Body of pancreas (tissue), 4 donors: ENCODE results near the gene RPGRIP1L. TPM values are rescaled to one million over a fixed set of nuclear protein-coding genes. Genes with fewer than 3 reads are reported as not detected.

Source experiments
- ATAC-seq: fragments of 150-250 bp; one replicate; pipeline ENCODE4 v1.9.1; 2016
- DNase-seq, 4 donors: peaks; one replicate each; pipeline ENCODE4 v3.0.0-alpha.2; 2019
- H3K27ac ChIP-seq, 4 donors: fragments of 200-600 bp; sonication (generic); 1 replicate in 3 of 4; 2 replicates in 1 of 4; pipeline versions ENCODE4 v1.5.1 to v1.6.1; 2016 to 2019; ENCODE audit warnings: mild to moderate bottlenecking in 1 of 4, mixed read lengths in 1 of 4, moderate library complexity in 1 of 4
- H3K27me3 ChIP-seq, 2 donors: fragments of 200-600 bp; sonication (generic); one replicate each; pipeline ENCODE4 v1.6.0; 2016; ENCODE audit warnings: mild to moderate bottlenecking in 1 of 2
- H3K36me3 ChIP-seq, 2 donors: fragments of 200-600 bp; sonication (generic); replicated peaks in 1 of 2; 2 replicates each; pipeline ENCODE4 v1.5.1; 2016; ENCODE audit warnings: low read depth in 2 of 2; ENCODE audit not compliant: insufficient read depth in 1 of 2
- H3K4me1 ChIP-seq: fragments of 200-600 bp; sonication (generic); one replicate; pipeline ENCODE4 v1.6.0; 2016
- H3K4me3 ChIP-seq, 2 donors: fragments of 200-600 bp; sonication (generic); 1 replicate in 1 of 2; 2 replicates in 1 of 2; pipeline ENCODE4 v1.5.1; 2016 to 2019
- H3K9me3 ChIP-seq, 3 donors: fragments of 200-600 bp; sonication (generic); 1 replicate in 2 of 3; 2 replicates in 1 of 3; pipeline ENCODE4 v1.5.1; 2016
- POLR2A ChIP-seq, 3 donors: fragments of 450-650 bp; IDR thresholded peaks; one replicate each; pipeline ENCODE4 v1.6.1; 2016; ENCODE audit warnings: antibody characterized with exemption in 3 of 3, mild to moderate bottlenecking in 2 of 3
- WGBS, 2 donors: methylation state at CpG; one replicate each; pipeline ENCODE4 v1.1.5; 2017; 5-methylcytosine and 5-hydroxymethylcytosine counted together
- intact Hi-C: fragments of 100-400 bp; cut with DNase I; formaldehyde crosslinking; loops from one replicate; pipeline ENCODE4 v1.15.1; 2023
- total RNA-seq, 2 donors: library from RNA; depleted of rRNA; stranded (reverse); fragments of >200 nt; gene quantifications; one replicate each; pipeline ENCODE4 v1.1.0, GENCODE V29; 2016
- TF ChIP-seq, protein P1 (sequence below), 7 experiments: fragments of 450-650 bp in 4 of 7; fragments of 200-600 bp in 3 of 7; sonication (generic) in 3 of 7; IDR thresholded peaks; one replicate each; pipeline ENCODE4 v1.5.1; 2016 to 2019; ENCODE audit warnings: antibody characterized with exemption in 7 of 7

RPGRIP1L gene
- total RNA-seq, 2 donors from 2014 or later: 2.9 to 4.3 TPM

GRCh38 chr16:53654946-53655345 lies 48.7 kb downstream of the RPGRIP1L start:
- ATAC-seq: no peak
- intact Hi-C loops: no loop called here
- no peaks in the 10 kb centered on the region for H3K36me3 ChIP-seq
- 96 to 97% methylated on average over 2 of the region's 2 CpGs for WGBS, 2 donors
- no peak overlapping the region for H3K27ac ChIP-seq
- no peak for DNase-seq
- no peak overlapping the region for H3K4me3 ChIP-seq
- no peaks in the 10 kb centered on the region for H3K4me1 ChIP-seq
- no peaks in the 10 kb centered on the region for H3K27me3 ChIP-seq
- no peaks in the 10 kb centered on the region for H3K9me3 ChIP-seq
- no peak for TF ChIP-seq POLR2A (IDR thresholded peaks at IDR 0.05)
- TF ChIP-seq, protein P1, sequence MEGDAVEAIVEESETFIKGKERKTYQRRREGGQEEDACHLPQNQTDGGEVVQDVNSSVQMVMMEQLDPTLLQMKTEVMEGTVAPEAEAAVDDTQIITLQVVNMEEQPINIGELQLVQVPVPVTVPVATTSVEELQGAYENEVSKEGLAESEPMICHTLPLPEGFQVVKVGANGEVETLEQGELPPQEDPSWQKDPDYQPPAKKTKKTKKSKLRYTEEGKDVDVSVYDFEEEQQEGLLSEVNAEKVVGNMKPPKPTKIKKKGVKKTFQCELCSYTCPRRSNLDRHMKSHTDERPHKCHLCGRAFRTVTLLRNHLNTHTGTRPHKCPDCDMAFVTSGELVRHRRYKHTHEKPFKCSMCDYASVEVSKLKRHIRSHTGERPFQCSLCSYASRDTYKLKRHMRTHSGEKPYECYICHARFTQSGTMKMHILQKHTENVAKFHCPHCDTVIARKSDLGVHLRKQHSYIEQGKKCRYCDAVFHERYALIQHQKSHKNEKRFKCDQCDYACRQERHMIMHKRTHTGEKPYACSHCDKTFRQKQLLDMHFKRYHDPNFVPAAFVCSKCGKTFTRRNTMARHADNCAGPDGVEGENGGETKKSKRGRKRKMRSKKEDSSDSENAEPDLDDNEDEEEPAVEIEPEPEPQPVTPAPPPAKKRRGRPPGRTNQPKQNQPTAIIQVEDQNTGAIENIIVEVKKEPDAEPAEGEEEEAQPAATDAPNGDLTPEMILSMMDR (IDR thresholded peaks at IDR 0.05): no peak

DNA sequence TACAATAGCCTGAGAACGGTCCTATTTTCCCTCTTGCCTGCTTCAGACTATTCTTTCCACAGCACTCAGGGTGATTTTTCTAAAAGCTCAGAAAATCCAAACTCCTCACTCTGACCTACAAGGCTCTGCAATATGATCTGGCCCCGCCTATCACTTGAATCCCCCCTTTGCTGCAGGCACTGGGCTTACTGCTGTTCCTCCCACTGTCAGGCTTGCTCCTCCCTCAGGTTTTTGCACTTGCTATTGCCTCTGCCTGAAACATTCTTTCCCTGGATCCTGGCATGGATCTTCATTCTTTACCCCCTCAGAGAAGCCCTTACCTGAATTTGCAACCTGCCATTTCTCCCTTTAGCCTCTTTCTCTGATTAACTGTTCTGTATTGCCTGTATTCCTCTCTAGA lies 52.3 kb downstream of the RPGRIP1L start:
- no peak overlapping the region for H3K4me3 ChIP-seq
- H3K27me3 ChIP-seq: no peaks in the 10 kb centered on the region
- H3K36me3 ChIP-seq: no peaks in the 10 kb centered on the region
- H3K4me1 ChIP-seq: no peaks in the 10 kb centered on the region
- H3K27ac ChIP-seq: no peak overlapping the region
- H3K9me3 ChIP-seq: no peaks in the 10 kb centered on the region
- 91 to 95% methylated on average over 2 of the region's 2 CpGs for WGBS, 2 donors
- ATAC-seq (no peak), DNase-seq (no peak)
- TF ChIP-seq, protein P1 (IDR thresholded peaks at IDR 0.05): no peak
- TF ChIP-seq POLR2A (IDR thresholded peaks at IDR 0.05): no peak
- intact Hi-C loops: no loop called here

GRCh38 chr16:53646506-53646905 lies 57.2 kb downstream of the RPGRIP1L start:
- DNase-seq (no peak), ATAC-seq (no peak)
- H3K27ac ChIP-seq: no peak overlapping the region
- no peaks in the 10 kb centered on the region for H3K9me3 ChIP-seq
- H3K27me3 ChIP-seq: no peaks in the 10 kb centered on the region
- H3K4me1 ChIP-seq: no peaks in the 10 kb centered on the region
- H3K36me3 ChIP-seq: peaks cover 0 to 2% of the 10 kb centered on the region in 2 donors
- H3K4me3 ChIP-seq: no peak overlapping the region
- TF ChIP-seq, protein P1 (IDR thresholded peaks at IDR 0.05): no peak
- TF ChIP-seq POLR2A (IDR thresholded peaks at IDR 0.05): no peak
- intact Hi-C loops: no loop called here
- WGBS, 2 donors: 93% methylated on average over 3 of the region's 3 CpGs

GRCh38 chr16:53643474-53643873 lies 60.2 kb downstream of the RPGRIP1L start:
- WGBS, 2 donors: 91 to 97% methylated on average over 1 of the region's 1 CpG
- DNase-seq (no peak), ATAC-seq (no peak)
- no peak for TF ChIP-seq POLR2A (IDR thresholded peaks at IDR 0.05)
- TF ChIP-seq, protein P1 (IDR thresholded peaks at IDR 0.05): no peak
- intact Hi-C loops: no loop called here
- no peaks in the 10 kb centered on the region for H3K4me1 ChIP-seq
- H3K27me3 ChIP-seq: no peaks in the 10 kb centered on the region
- no peaks in the 10 kb centered on the region for H3K9me3 ChIP-seq
- no peak overlapping the region for H3K27ac ChIP-seq
- no peak overlapping the region for H3K4me3 ChIP-seq
- peaks cover 0 to 2% of the 10 kb centered on the region in 2 donors for H3K36me3 ChIP-seq

- intact Hi-C loops: no loop called here
- Histone ChIP-seq H3K27ac (no peak overlapping the region), H3K9me3 (no peaks in the 10 kb centered on the region), H3K4me3 (no peak overlapping the region), H3K36me3 (peaks cover 0 to 2% of the 10 kb centered on the region in 2 donors), H3K27me3 (no peaks in the 10 kb centered on the region), H3K4me1 (no peaks in the 10 kb centered on the region)
- WGBS, 2 donors: 88 to 89% methylated on average over 5 of the region's 5 CpGs
- TF ChIP-seq POLR2A (IDR thresholded peaks at IDR 0.05): no peak
- TF ChIP-seq, protein P1 (IDR thresholded peaks at IDR 0.05): no peak
- ATAC-seq (no peak), DNase-seq (no peak)
Observed at GRCh38 chr16:53642094-53642493, 61.6 kb downstream of the RPGRIP1L start.
